ENCODE results near the gene WDR77. TPM values are rescaled to one million over a fixed set of nuclear protein-coding genes. Genes with fewer than 3 reads are reported as not detected.

WDR77 gene
- polyA plus RNA-seq, 2 donors = 17.8 to 30.0 TPM

DNA sequence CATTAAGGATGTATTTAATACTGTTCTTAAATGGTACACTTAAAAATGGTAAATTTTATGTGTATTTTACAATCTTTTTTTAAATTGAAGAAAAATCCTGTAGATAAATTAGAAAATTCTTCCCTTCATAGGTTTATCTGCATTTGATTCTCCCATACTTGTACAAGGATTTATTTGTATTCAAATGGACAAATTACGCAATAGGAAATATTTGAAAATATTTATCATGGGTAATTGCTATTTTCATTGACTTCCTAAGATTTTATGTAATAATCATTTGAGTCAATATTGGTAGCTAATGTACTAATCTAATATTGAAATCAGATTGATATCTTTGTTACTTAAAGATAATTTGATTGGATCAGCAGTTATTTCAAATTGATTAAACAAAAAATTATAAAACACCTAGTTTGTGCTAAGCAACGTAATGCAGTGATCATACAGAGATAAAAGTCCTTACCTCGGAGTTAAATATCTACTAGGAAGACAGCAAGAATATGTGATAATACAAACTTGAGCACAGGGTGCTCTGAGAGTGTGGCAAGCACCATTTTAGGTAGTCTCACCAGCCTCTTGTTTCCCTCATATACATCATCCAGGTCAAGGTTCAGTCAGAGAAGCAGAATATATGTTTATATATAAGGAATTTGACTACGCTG is 13.4 kb upstream of the WDR77 start:
- Histone ChIP-seq H3K27ac (ENCODE audit: low read depth in 2 of 2, low read length in 1 of 2) (no peak overlapping the region), H3K36me3 (ENCODE audit: control insufficient read depth in 2 of 2, insufficient read depth in 2 of 2, low read length in 1 of 2) (peaks cover 3 to 6% of the 10 kb centered on the region in 2 donors)
- WGBS, 2 donors = 78 to 86% methylated on average over 4 of the region's 4 CpGs

GRCh38 chr1:111461765-111462164 is 12.7 kb upstream of the WDR77 start:
- peaks cover 6% of the 10 kb centered on the region in 2 donors for H3K36me3 ChIP-seq (ENCODE audit: control insufficient read depth in 2 of 2, insufficient read depth in 2 of 2, low read length in 1 of 2)
- no peaks in the 10 kb centered on the region for H3K9me3 ChIP-seq (ENCODE audit: control insufficient read depth in 2 of 2, insufficient read depth in 1 of 2, low read depth in 1 of 2, low read length in 1 of 2)
- H3K4me1 ChIP-seq (ENCODE audit: control insufficient read depth in 2 of 2, insufficient read depth in 2 of 2, low read length in 1 of 2) = no peaks in the 10 kb centered on the region
- no peaks in the 10 kb centered on the region for H3K27me3 ChIP-seq (ENCODE audit: control insufficient read depth in 1 of 2, insufficient read depth in 2 of 2, low read length in 2 of 2)
- 96 to 97% methylated on average over 6 of the region's 6 CpGs for WGBS, 2 donors
- no peak overlapping the region for H3K27ac ChIP-seq (ENCODE audit: low read depth in 2 of 2, low read length in 1 of 2)
- H3K4me3 ChIP-seq (ENCODE audit: low read depth in 1 of 2, low read length in 2 of 2) = no peak overlapping the region

More for the DNA sequence above, 13.4 kb upstream of the WDR77 start:
- Histone ChIP-seq H3K27me3 (ENCODE audit: control insufficient read depth in 1 of 2, insufficient read depth in 2 of 2, low read length in 2 of 2) (no peaks in the 10 kb centered on the region), H3K4me1 (ENCODE audit: control insufficient read depth in 2 of 2, insufficient read depth in 2 of 2, low read length in 1 of 2) (no peaks in the 10 kb centered on the region), H3K9me3 (ENCODE audit: control insufficient read depth in 2 of 2, insufficient read depth in 1 of 2, low read depth in 1 of 2, low read length in 1 of 2) (no peaks in the 10 kb centered on the region), H3K4me3 (ENCODE audit: low read depth in 1 of 2, low read length in 2 of 2) (no peak overlapping the region)

DNA sequence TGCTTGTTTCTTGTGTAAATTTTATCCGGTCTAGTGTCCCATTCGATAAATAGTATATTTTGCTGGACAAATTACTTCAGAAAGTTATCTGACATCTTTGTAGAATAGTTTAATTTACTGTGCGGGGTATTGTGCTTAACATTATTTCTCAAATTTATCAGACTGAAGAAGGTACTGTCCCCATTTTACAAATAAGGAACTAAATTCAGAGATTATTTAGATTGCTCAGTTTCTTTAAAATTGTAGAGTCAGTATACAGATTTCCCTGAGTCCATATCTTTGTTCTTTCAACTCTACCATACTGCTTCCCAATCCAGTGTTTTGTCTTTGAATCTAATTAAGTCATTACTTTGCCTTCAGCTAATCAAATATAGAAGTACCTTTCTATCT is 6.6 kb upstream of the WDR77 start:
- no peaks in the 10 kb centered on the region for H3K9me3 ChIP-seq (ENCODE audit: control insufficient read depth in 2 of 2, insufficient read depth in 1 of 2, low read depth in 1 of 2, low read length in 1 of 2)
- no peak overlapping the region for H3K27ac ChIP-seq (ENCODE audit: low read depth in 2 of 2, low read length in 1 of 2)
- H3K4me3 ChIP-seq (ENCODE audit: low read depth in 1 of 2, low read length in 2 of 2) = no peak overlapping the region
- H3K27me3 ChIP-seq (ENCODE audit: control insufficient read depth in 1 of 2, insufficient read depth in 2 of 2, low read length in 2 of 2) = no peaks in the 10 kb centered on the region
- peaks cover 6% of the 10 kb centered on the region in 2 donors for H3K36me3 ChIP-seq (ENCODE audit: control insufficient read depth in 2 of 2, insufficient read depth in 2 of 2, low read length in 1 of 2)
- 82 to 89% methylated on average over 3 of the region's 3 CpGs for WGBS, 2 donors
- no peaks in the 10 kb centered on the region for H3K4me1 ChIP-seq (ENCODE audit: control insufficient read depth in 2 of 2, insufficient read depth in 2 of 2, low read length in 1 of 2)

GRCh38 chr1:111454859-111455641 is 6.0 kb upstream of the WDR77 start:
- 58 to 62% methylated on average over 5 of the region's 5 CpGs for WGBS, 2 donors
- no peak overlapping the region for H3K4me3 ChIP-seq (ENCODE audit: low read depth in 1 of 2, low read length in 2 of 2)
- no peaks in the 10 kb centered on the region for H3K27me3 ChIP-seq (ENCODE audit: control insufficient read depth in 1 of 2, insufficient read depth in 2 of 2, low read length in 2 of 2)
- peaks cover 6% of the 10 kb centered on the region in 2 donors for H3K36me3 ChIP-seq (ENCODE audit: control insufficient read depth in 2 of 2, insufficient read depth in 2 of 2, low read length in 1 of 2)
- no peaks in the 10 kb centered on the region for H3K9me3 ChIP-seq (ENCODE audit: control insufficient read depth in 2 of 2, insufficient read depth in 1 of 2, low read depth in 1 of 2, low read length in 1 of 2)
- no peak overlapping the region for H3K27ac ChIP-seq (ENCODE audit: low read depth in 2 of 2, low read length in 1 of 2)
- H3K4me1 ChIP-seq (ENCODE audit: control insufficient read depth in 2 of 2, insufficient read depth in 2 of 2, low read length in 1 of 2) = no peaks in the 10 kb centered on the region

DNA sequence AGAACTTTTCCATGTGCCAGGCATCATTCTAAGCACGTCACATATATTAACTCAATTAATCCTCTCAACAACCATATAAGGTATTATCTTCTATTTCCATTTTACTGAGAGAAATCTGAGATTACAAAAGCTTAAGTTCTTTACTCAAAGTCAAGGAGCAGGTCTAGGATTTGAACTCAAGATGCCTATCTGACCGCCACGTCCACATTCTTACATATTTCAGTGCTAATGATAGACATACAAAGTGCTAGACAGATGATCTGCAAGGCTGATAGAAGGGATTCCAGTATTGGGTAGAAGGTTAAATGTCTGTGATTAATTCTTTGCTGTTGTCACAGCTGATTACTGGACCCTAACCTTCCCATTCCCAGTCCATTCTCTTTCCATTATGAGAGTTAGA is 4.7 kb upstream of the WDR77 start:
- no peaks in the 10 kb centered on the region for H3K4me1 ChIP-seq (ENCODE audit: control insufficient read depth in 2 of 2, insufficient read depth in 2 of 2, low read length in 1 of 2)
- WGBS, 2 donors = 88% methylated on average over 3 of the region's 3 CpGs
- peaks cover 3 to 6% of the 10 kb centered on the region in 2 donors for H3K36me3 ChIP-seq (ENCODE audit: control insufficient read depth in 2 of 2, insufficient read depth in 2 of 2, low read length in 1 of 2)
- no peak overlapping the region for H3K27ac ChIP-seq (ENCODE audit: low read depth in 2 of 2, low read length in 1 of 2)
- H3K9me3 ChIP-seq (ENCODE audit: control insufficient read depth in 2 of 2, insufficient read depth in 1 of 2, low read depth in 1 of 2, low read length in 1 of 2) = no peaks in the 10 kb centered on the region
- no peak overlapping the region for H3K4me3 ChIP-seq (ENCODE audit: low read depth in 1 of 2, low read length in 2 of 2)
- H3K27me3 ChIP-seq (ENCODE audit: control insufficient read depth in 1 of 2, insufficient read depth in 2 of 2, low read length in 2 of 2) = no peaks in the 10 kb centered on the region

- WGBS, 2 donors = 79 to 84% methylated on average over 3 of the region's 3 CpGs
- Histone ChIP-seq H3K4me3 (ENCODE audit: low read depth in 1 of 2, low read length in 2 of 2) (no peak overlapping the region), H3K36me3 (ENCODE audit: control insufficient read depth in 2 of 2, insufficient read depth in 2 of 2, low read length in 1 of 2) (peaks cover 3% of the 10 kb centered on the region in 2 donors), H3K27me3 (ENCODE audit: control insufficient read depth in 1 of 2, insufficient read depth in 2 of 2, low read length in 2 of 2) (no peaks in the 10 kb centered on the region), H3K9me3 (ENCODE audit: control insufficient read depth in 2 of 2, insufficient read depth in 1 of 2, low read depth in 1 of 2, low read length in 1 of 2) (no peaks in the 10 kb centered on the region), H3K27ac (ENCODE audit: low read depth in 2 of 2, low read length in 1 of 2) (no peak overlapping the region), H3K4me1 (ENCODE audit: control insufficient read depth in 2 of 2, insufficient read depth in 2 of 2, low read length in 1 of 2) (no peaks in the 10 kb centered on the region)
These were observed 3.5 kb upstream of the WDR77 start for GRCh38 chr1:111452581-111452980.

- H3K27me3 ChIP-seq (ENCODE audit: control insufficient read depth in 1 of 2, insufficient read depth in 2 of 2, low read length in 2 of 2) = no peaks in the 10 kb centered on the region
- 45 to 51% methylated on average over 3 of the region's 3 CpGs for WGBS, 2 donors
- peaks cover 0 to 2% of the 10 kb centered on the region in 2 donors for H3K4me1 ChIP-seq (ENCODE audit: control insufficient read depth in 2 of 2, insufficient read depth in 2 of 2, low read length in 1 of 2)
- H3K36me3 ChIP-seq (ENCODE audit: control insufficient read depth in 2 of 2, insufficient read depth in 2 of 2, low read length in 1 of 2) = no peaks in the 10 kb centered on the region
- H3K27ac ChIP-seq (ENCODE audit: low read depth in 2 of 2, low read length in 1 of 2) = no peak overlapping the region
- H3K9me3 ChIP-seq (ENCODE audit: control insufficient read depth in 2 of 2, insufficient read depth in 1 of 2, low read depth in 1 of 2, low read length in 1 of 2) = no peaks in the 10 kb centered on the region
- H3K4me3 ChIP-seq (ENCODE audit: low read depth in 1 of 2, low read length in 2 of 2) = peak overlapping the region; percentile 91 to 100
These were observed 1.1 kb upstream of the WDR77 start for GRCh38 chr1:111450185-111450584.

GRCh38 chr1:111449703-111450017 is 604 bp upstream of the WDR77 start:
- Histone ChIP-seq H3K36me3 (ENCODE audit: control insufficient read depth in 2 of 2, insufficient read depth in 2 of 2, low read length in 1 of 2) (no peaks in the 10 kb centered on the region), H3K27me3 (ENCODE audit: control insufficient read depth in 1 of 2, insufficient read depth in 2 of 2, low read length in 2 of 2) (no peaks in the 10 kb centered on the region), H3K4me1 (ENCODE audit: control insufficient read depth in 2 of 2, insufficient read depth in 2 of 2, low read length in 1 of 2) (peaks cover 0 to 2% of the 10 kb centered on the region in 2 donors), H3K4me3 (ENCODE audit: low read depth in 1 of 2, low read length in 2 of 2) (peak overlapping the region; percentile 91 to 100), H3K9me3 (ENCODE audit: control insufficient read depth in 2 of 2, insufficient read depth in 1 of 2, low read depth in 1 of 2, low read length in 1 of 2) (no peaks in the 10 kb centered on the region), H3K27ac (ENCODE audit: low read depth in 2 of 2, low read length in 1 of 2) (peak overlapping the region; percentile 66 to 96)
- 0 to 1% methylated on average over 8 of the region's 8 CpGs for WGBS, 2 donors

DNA sequence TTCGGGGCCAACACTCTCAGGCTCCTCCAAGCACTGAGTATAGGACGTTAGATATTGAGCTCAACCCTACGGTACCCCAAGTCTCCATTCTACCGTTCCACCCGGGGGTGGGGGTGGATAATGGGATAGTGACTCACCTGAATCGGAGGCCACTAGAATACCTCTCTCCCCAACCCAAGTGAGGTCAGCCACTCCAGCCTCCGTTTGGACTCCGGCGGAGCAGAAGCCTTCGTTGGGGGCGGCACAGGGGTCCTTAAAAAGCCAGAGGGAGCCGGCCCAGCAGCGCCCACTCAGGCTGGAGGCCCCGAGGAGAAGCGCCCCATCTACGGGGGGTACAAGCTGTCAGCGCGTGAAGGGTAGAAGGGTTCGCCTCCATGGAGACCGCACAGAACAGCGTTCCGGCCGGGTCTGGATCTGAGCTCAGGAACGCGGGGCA is 556 bp downstream of the WDR77 start:
- Histone ChIP-seq H3K9me3 (ENCODE audit: control insufficient read depth in 2 of 2, insufficient read depth in 1 of 2, low read depth in 1 of 2, low read length in 1 of 2) (no peaks in the 10 kb centered on the region), H3K4me3 (ENCODE audit: low read depth in 1 of 2, low read length in 2 of 2) (peak overlapping the region; percentile 91 to 100), H3K36me3 (ENCODE audit: control insufficient read depth in 2 of 2, insufficient read depth in 2 of 2, low read length in 1 of 2) (peaks cover under 1% of the 10 kb centered on the region in 2 donors), H3K4me1 (ENCODE audit: control insufficient read depth in 2 of 2, insufficient read depth in 2 of 2, low read length in 1 of 2) (peaks cover 0 to 2% of the 10 kb centered on the region in 2 donors), H3K27ac (ENCODE audit: low read depth in 2 of 2, low read length in 1 of 2) (peak overlapping the region; percentile 85 to 87), H3K27me3 (ENCODE audit: control insufficient read depth in 1 of 2, insufficient read depth in 2 of 2, low read length in 2 of 2) (no peaks in the 10 kb centered on the region)
- WGBS, 2 donors = 1% methylated on average over 25 of the region's 25 CpGs

Data from esophagus (tissue), 2 donors.